ENCODE measurements around the gene PTRH1.

DNA sequence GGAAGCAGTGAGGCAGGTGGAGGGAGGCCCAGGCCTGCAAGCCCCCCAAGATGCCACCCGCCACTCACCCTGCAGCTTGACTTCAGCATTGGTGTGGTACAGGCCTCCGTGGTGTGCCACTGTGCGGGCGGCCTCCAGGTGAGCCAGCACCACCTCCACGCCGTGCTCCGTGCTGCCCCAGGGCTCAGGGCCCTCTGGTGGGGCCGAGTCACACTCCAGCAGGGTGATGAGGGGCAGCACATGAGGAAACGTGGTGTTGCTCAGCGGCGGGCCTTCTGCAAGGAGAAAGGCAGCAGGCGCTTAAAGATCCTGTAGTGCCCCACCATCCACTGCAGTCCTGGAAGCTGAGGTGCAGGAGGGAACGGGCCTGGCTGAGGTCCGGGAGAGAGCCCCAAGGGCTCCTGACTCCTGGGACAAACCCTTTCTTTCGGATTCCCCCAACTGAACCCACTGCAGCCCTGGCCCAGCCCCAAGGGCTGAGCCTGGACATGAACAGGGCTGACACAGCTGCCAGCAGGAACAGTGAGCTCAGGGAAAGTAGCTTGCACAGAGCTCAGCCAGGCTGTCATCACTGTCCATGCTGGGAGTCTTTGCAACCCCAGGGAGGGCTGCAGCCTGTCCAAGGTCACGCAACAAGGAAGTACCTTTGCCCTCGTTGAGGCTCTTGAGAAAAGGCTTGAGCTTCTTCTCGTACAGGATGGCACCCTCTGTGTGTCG, 24.3 kb upstream of the PTRH1 start:
- TF ChIP-seq CTCF (IDR thresholded peaks at IDR 0.05 in 4 of 5, conservative IDR thresholded peaks at IDR 0.05 in 1 of 5), result no peak
- no peak for TF ChIP-seq POLR2A (IDR thresholded peaks at IDR 0.05)
